Mesodermal cell (in vitro differentiated cells): ENCODE measurements around the gene CA9.

Source experiments
- H3K27ac ChIP-seq: 2 replicates; pipeline ENCODE4 v1.7.0; 2013; ENCODE audit warnings: mild to moderate bottlenecking, low read depth, low read length, moderate library complexity; ENCODE audit not compliant: severe bottlenecking
- H3K36me3 ChIP-seq: 2 replicates; pipeline ENCODE4 v1.7.1; 2013; ENCODE audit warnings: mild to moderate bottlenecking, low read length, moderate library complexity; ENCODE audit not compliant: control insufficient read depth, insufficient read depth
- H3K4me1 ChIP-seq: one replicate; pipeline ENCODE4 v1.7.1; 2013; ENCODE audit warnings: mild to moderate bottlenecking, low read length; ENCODE audit not compliant: insufficient read depth, control insufficient read depth, poor library complexity, severe bottlenecking
- H3K4me3 ChIP-seq: 2 replicates; pipeline ENCODE4 v1.7.0; 2013; ENCODE audit warnings: low read length, control low read depth, mild to moderate bottlenecking; ENCODE audit not compliant: insufficient read depth, poor library complexity, severe bottlenecking; ENCODE audit errors: extremely low read depth
- H3K9me3 ChIP-seq: 2 replicates; pipeline ENCODE4 v1.7.1; 2013; ENCODE audit warnings: mild to moderate bottlenecking, low read length, moderate library complexity; ENCODE audit not compliant: control insufficient read depth
- WGBS, 2 experiments: methylation state at CpG; one replicate each; pipeline ENCODE4 v1.1.5; 2013; ENCODE audit warnings: missing lambda C conversion rate in 2 of 2; ENCODE audit not compliant: insufficient coverage in 2 of 2; 5-methylcytosine and 5-hydroxymethylcytosine counted together

CA9 gene

DNA sequence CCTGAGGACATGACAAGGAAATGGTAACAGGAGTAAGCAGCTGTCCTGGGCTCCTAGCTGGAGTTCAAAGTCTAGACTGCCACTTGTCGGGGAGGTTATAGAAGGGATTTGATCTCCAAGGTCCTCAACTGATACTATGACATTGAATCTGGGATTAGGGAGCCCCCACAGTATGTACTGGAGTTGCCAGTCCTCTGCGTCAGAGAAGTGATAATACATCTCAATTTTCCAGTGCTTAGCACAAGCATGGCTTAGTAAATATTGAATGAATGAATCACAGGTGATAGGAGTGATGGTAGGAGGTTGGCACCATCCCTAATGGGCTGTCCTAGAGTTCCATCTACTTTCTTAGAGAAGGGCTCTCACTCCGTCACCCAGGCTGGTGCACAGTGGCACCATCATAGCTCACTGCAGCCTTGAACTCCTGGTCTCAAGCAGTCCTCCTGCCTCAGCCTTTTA lies 22.2 kb downstream of the CA9 start:
- Histone ChIP-seq H3K27ac (no peak overlapping the region), H3K9me3 (no peaks in the 10 kb centered on the region), H3K36me3 (peaks cover 56% of the 10 kb centered on the region), H3K4me3 (no peak overlapping the region), H3K4me1 (no peaks in the 10 kb centered on the region)
- 100% methylated on average over 1 to 3 of the region's 3 CpGs for WGBS, 2 experiments

DNA sequence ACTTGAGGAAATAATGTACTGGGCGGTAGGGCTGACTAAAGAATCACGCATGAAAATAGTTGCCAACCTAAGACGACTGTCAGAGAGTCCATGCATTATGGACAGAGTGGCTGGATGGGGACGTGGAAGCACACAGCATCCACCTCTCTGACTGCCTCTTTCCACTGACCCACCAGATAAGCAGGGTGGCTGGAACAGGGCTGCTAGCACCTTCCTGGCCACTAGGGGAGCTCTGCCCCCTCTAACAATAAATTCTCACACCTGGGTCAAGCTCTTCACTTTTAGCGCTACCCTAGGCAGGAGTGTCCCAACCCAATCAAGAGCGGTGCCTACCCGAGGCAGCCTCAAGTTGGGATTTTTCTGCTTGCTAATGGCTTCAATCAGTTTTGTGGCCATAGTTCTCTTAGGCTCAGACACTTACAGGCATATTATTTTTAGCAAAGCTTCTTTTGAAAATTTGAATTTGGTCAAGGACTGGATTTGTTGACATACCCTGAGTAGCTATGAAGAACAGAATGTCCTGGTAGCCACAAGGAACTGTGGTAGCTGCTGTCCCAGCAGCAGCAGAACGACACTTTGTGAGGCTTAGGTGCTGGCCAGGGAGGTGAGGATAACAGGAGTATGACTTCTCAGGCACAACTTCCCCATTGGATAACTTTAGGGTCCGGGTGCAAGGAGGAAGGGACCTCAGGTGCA lies 22.9 kb downstream of the CA9 start:
- 64 to 66% methylated on average over 8 to 9 of the region's 9 CpGs for WGBS, 2 experiments
- Histone ChIP-seq H3K27ac (no peak overlapping the region), H3K4me3 (no peak overlapping the region), H3K36me3 (peaks cover 63% of the 10 kb centered on the region), H3K9me3 (no peaks in the 10 kb centered on the region), H3K4me1 (no peaks in the 10 kb centered on the region)

DNA sequence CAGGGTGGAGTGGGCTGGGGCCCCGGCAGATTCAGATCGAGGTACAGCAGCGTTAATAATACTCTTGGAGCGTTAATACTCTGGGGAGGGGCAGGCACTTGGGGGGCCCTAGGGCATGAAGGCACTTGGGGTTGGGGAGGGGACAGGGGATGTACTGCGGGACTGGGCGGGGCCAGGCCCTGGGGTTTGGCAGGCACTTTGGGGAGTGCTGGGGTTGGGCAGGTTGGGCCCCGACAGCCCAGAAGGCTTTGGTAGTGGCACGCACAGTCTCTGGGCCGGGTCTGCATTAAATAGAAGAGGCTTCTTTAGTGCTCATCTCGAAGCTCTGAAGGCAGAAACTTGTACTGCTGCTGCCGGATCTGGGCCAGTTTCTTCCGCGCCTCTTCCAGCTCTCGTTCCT lies 23.8 kb downstream of the CA9 start:
- no peak overlapping the region for H3K27ac ChIP-seq
- H3K4me1 ChIP-seq: no peaks in the 10 kb centered on the region
- peaks cover 71% of the 10 kb centered on the region for H3K36me3 ChIP-seq
- no peaks in the 10 kb centered on the region for H3K9me3 ChIP-seq
- WGBS, 2 experiments: 97 to 98% methylated on average over 9 to 13 of the region's 14 CpGs
- no peak overlapping the region for H3K4me3 ChIP-seq

DNA sequence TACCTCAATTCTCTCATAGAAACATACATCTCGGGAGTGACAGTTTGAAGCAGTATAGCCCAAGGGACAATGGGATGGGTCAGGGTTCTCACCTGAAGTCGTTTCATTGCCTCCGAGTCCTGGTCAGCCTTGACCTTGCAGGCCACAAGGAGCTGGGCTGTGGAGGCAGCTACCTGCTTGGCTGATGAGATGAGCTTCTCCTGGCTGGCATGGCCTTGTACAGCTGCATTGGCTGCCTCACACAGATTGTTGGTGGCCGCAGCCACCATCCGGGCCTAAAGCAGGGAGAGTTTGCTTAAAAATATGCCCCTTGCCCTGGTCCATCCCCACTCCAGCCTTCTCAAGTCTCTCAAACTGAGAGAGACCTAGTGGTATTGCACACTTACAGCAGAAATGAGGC lies 24.5 kb downstream of the CA9 start:
- H3K36me3 ChIP-seq: peaks cover 78% of the 10 kb centered on the region
- no peak overlapping the region for H3K27ac ChIP-seq
- H3K9me3 ChIP-seq: no peaks in the 10 kb centered on the region
- H3K4me1 ChIP-seq: no peaks in the 10 kb centered on the region
- no peak overlapping the region for H3K4me3 ChIP-seq
- WGBS, 2 experiments: 88 to 92% methylated on average over 5 of the region's 5 CpGs

DNA sequence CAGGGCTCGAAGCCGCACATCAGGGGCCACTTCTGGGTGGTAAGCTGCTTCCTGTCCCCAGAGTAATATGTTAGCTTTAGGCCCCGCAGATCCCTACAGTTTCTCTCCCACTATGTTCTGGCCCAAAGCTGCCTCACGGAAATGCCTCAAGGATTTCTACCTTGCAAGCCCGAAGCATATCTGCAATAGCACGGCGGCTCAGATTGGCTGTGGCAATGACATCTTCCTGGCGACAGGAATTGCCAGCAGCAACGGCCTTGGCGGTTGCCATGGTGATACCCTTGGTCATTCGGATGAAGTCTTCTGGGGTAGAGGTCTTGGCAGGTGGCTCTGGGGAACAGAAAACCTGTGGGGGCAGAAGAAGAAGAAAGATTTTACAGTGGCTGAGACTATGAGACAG lies 26.3 kb downstream of the CA9 start:
- peaks cover 96% of the 10 kb centered on the region for H3K36me3 ChIP-seq

DNA sequence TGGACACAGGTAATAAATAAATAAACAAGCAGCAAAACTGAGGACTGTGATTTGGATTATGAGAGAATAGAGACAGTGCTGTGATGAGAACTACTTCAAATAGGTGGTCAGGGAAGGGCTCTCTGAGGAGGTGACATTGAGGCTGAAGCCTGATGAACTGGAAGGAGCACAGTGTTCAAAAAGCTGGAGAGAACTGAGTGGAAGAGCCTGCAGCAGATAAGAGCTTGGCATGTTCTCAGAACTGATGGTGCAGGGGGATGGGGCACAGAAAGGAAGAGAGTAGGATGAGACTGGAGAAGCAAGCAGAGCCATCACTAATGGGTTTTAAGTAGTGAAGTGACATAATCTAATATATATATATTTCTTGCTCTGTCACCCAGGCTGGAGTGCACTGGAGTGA lies 27.2 kb downstream of the CA9 start:
- Histone ChIP-seq H3K27ac (no peak overlapping the region), H3K4me1 (no peaks in the 10 kb centered on the region), H3K4me3 (no peak overlapping the region), H3K36me3 (peaks cover 99% of the 10 kb centered on the region), H3K9me3 (no peaks in the 10 kb centered on the region)

More for the DNA sequence above, 26.3 kb downstream of the CA9 start:
- Histone ChIP-seq H3K9me3 (no peaks in the 10 kb centered on the region), H3K27ac (no peak overlapping the region), H3K4me1 (no peaks in the 10 kb centered on the region), H3K4me3 (no peak overlapping the region)
- WGBS, 2 experiments: 92 to 94% methylated on average over 10 to 11 of the region's 11 CpGs

DNA sequence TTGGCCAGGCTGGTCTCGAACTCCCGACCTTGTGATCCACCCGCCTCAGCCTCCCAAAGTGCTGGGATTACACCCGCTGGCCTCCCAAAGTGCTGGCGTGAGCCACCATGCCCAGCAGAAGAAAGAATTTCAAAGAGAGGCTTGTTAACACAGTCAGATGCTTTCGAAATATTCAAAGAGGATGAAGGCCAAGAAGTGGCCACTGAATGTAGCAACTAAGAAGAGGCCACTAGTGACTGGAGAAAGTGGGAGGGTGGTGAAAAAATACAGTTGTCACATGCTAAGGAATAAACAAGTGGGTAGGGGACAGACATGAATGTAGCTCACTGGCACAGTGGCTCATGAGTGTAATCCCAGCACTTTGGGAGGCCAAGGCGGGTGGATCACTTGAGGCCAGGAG lies 29.0 kb downstream of the CA9 start:
- no peak overlapping the region for H3K4me3 ChIP-seq
- H3K36me3 ChIP-seq: peaks cover 100% of the 10 kb centered on the region
- no peaks in the 10 kb centered on the region for H3K9me3 ChIP-seq
- 96 to 98% methylated on average over 7 of the region's 7 CpGs for WGBS, 2 experiments
- no peak overlapping the region for H3K27ac ChIP-seq
- no peaks in the 10 kb centered on the region for H3K4me1 ChIP-seq

DNA sequence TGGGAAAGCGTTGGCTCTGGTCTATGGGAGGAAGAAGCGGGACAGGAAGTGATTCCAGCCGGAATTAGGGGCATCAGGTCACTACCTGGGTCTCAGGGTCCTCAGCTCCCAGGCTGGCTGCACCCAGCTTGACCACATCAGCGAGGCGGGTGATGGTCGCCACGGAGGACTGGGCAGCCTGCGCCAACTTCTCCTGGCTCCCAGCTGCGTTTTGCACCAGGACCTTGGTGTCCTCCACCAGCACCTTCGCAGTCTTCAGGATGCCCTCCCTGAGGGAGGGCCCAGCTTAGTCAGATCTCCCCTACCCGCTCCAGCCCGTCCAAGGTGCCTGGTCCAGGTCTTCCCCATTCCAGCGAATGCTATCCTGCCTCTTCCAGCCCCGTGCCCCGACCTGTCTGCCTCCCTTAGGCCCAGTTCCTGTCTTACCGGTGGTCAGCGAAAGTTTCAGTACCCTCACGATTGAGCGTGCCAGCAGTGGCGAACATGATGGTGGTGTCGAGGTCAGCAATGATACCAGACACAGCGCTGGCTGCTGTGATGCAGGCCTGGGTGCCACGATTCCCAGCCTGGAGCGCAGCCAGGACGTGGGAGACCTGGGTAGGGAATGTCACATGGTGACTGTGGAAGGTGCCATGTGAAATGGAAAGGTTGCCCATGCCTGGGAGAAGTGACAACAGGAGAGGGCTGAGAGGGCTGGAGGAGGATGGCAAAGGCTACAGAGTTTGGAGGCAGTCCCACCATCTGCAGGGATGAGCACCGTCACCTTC lies 30.4 kb downstream of the CA9 start:
- H3K9me3 ChIP-seq: no peaks in the 10 kb centered on the region
- H3K36me3 ChIP-seq: peaks cover 100% of the 10 kb centered on the region
- 94 to 96% methylated on average over 25 to 26 of the region's 26 CpGs for WGBS, 2 experiments
- H3K4me3 ChIP-seq: no peak overlapping the region
- H3K27ac ChIP-seq: no peak overlapping the region
- no peaks in the 10 kb centered on the region for H3K4me1 ChIP-seq

DNA sequence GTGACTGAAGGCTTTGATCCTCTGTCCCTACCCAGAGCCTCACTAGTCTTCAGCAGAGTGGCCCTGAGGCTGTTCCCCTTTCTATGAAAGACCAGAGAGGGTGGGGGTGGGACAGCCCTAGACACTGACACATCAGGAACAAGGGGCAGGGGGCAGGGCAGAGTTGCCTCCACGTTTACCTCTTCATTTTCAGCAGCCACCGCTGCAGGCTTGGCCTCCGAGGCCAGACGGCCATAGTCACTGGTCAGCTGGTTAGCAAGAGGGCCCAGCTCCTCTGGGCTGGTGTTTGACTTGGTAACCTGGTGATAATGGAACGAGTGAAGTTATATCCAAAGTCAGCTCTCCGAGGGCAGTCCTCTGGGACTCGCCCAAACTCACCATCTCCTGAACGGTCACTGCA lies 31.6 kb downstream of the CA9 start:
- Histone ChIP-seq H3K9me3 (no peaks in the 10 kb centered on the region), H3K36me3 (peaks cover 100% of the 10 kb centered on the region), H3K4me1 (no peaks in the 10 kb centered on the region), H3K4me3 (no peak overlapping the region), H3K27ac (no peak overlapping the region)
- WGBS, 2 experiments: 87% methylated on average over 8 of the region's 8 CpGs

DNA sequence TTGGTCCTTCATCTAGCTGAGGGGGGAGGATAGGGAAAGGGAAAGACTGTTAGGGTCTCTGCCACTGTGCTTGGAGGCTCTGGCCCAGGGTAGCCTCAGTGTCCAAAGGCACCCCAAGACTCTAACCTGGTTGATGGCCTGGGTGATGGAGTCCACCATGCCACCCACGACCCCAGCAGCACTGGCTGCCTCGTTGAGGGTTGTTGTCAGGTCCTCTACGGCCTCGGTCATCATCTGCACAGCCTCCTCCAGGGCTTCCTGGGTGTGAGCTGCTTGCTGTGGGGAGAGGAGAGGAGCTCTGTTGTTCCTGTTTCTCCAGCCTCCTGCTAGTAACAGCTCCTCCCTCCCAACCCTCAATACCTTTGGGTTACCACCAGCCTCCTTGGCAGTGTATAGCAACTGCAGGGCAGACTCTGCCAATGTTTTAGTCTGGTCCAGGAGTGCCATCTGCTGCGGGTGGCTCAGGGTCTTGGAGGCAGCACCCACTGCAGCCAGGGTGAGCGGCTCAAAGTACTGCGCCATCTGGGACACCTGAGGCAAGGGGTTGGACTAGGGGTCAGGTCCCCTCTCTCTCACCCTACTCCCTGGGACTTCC lies 32.2 kb downstream of the CA9 start:
- WGBS, 2 experiments: 100% methylated on average over 4 to 5 of the region's 7 CpGs
- Histone ChIP-seq H3K9me3 (no peaks in the 10 kb centered on the region), H3K36me3 (peaks cover 100% of the 10 kb centered on the region), H3K4me1 (no peaks in the 10 kb centered on the region), H3K27ac (no peak overlapping the region), H3K4me3 (no peak overlapping the region)

DNA sequence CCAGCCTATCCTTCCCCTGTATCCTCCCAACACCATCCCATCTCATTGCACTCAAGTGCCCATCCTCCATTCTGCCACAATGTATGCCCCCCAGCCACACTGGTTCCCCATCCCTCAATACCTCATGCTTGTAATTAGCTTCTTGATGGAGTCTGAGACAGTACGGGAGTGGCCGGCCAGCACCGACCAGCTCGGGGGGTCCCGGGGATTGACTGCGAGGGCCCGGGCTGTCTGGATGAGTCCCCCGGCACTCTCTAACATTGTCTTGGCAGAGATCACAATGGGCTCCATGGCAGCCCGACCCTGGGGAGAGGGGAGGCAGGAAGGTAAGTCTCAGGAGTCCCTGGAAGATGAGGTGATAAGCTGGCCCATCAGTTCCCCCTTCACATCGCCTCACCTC lies 33.2 kb downstream of the CA9 start:
- H3K36me3 ChIP-seq: peaks cover 100% of the 10 kb centered on the region
- H3K27ac ChIP-seq: no peak overlapping the region
- 92 to 95% methylated on average over 8 to 9 of the region's 10 CpGs for WGBS, 2 experiments
- H3K9me3 ChIP-seq: no peaks in the 10 kb centered on the region
- H3K4me3 ChIP-seq: no peak overlapping the region
- no peaks in the 10 kb centered on the region for H3K4me1 ChIP-seq
